ENCODE measurements around the gene SPRN.

The SPRN gene

DNA sequence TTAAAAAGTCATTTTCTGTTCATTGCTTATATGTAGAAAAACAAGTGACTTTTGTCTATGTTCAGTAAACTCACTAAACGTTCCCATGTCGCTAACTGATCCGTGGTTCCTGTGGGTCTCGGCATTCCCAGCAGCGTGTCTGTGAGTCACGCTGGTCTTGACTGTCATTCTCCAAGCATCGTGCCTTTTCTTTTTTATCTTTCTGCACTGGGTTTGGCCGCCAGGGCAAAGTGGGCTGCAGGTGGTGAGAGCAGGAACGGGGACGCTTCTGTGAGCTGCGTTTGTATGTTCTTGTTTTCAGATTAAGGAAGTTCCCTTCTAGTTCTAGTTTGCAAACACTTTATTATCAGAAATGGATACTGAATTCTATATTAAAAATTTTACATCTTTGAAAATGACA is 22.6 kb upstream of the SPRN start:
- TF ChIP-seq POLR2A (IDR thresholded peaks at IDR 0.05; ENCODE audit: extremely low read depth, insufficient read length), result no peak
- TF ChIP-seq MYC (IDR thresholded peaks at IDR 0.05; ENCODE audit: low read depth, low read length), result no peak
- TF ChIP-seq, protein P1, sequence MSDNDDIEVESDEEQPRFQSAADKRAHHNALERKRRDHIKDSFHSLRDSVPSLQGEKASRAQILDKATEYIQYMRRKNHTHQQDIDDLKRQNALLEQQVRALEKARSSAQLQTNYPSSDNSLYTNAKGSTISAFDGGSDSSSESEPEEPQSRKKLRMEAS (IDR thresholded peaks at IDR 0.05; ENCODE audit: low read depth, low read length), result no peak
- TF ChIP-seq, protein P2, sequence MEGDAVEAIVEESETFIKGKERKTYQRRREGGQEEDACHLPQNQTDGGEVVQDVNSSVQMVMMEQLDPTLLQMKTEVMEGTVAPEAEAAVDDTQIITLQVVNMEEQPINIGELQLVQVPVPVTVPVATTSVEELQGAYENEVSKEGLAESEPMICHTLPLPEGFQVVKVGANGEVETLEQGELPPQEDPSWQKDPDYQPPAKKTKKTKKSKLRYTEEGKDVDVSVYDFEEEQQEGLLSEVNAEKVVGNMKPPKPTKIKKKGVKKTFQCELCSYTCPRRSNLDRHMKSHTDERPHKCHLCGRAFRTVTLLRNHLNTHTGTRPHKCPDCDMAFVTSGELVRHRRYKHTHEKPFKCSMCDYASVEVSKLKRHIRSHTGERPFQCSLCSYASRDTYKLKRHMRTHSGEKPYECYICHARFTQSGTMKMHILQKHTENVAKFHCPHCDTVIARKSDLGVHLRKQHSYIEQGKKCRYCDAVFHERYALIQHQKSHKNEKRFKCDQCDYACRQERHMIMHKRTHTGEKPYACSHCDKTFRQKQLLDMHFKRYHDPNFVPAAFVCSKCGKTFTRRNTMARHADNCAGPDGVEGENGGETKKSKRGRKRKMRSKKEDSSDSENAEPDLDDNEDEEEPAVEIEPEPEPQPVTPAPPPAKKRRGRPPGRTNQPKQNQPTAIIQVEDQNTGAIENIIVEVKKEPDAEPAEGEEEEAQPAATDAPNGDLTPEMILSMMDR (IDR thresholded peaks at IDR 0.05; ENCODE audit: low read depth, low read length), result no peak
- H3K4me3 ChIP-seq (ENCODE audit: low read depth, low read length), result no peak overlapping the region
- no peak for DNase-seq (ENCODE audit: low read depth)

DNA sequence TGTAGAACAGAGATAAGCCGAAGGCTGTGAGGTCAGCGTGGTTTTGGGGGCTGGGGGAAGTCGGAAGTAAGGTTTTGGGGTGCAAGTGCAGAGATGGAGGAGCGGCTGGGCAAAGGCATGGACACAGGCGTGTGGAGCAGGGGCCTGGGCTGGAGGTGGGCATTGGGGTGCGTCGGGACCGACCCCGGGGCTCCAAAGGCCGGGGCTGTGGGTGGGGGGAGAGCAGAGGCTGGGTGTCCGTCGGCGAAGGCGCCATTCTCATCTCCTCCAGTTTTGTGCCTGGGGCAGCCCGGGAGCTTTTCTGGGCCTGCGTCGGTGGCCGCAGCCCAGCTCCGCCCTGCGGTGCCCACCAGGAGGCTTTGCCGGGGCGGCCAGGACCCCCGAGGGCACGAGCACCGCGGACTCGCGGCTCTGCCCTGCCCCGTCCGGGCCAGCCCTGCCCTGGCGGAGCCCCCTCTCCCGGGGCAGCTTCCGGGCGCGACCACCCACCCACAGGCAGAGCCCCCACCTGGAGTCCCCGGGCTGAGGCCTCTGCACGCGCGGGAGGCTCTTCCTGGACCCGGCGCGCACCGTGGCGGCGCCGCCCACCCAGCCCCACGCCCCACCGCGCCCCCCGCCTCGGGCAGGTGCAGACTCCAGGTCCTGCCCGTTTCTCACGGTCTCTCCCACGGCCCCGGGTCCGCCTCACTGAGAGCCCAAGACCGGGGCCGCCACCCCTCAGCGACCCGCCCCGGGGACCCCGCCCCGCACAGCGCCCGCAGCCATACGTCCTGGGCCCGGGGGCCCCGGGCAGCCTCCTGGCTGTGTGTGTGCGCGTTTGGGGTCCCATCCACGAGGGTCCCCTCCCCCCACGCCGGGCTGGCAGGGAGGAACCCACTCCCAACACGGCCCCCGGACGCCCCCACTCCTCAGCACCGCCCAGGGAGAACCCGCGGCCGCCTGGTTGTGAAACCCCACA is 21.6 kb upstream of the SPRN start:
- DNase-seq (ENCODE audit: low read depth), result no peak
- TF ChIP-seq, protein P1 (IDR thresholded peaks at IDR 0.05; ENCODE audit: low read depth, low read length), result no peak
- TF ChIP-seq, protein P2 (IDR thresholded peaks at IDR 0.05; ENCODE audit: low read depth, low read length), result no peak
- TF ChIP-seq MYC (IDR thresholded peaks at IDR 0.05; ENCODE audit: low read depth, low read length), result no peak
- TF ChIP-seq POLR2A (IDR thresholded peaks at IDR 0.05; ENCODE audit: extremely low read depth, insufficient read length), result no peak
- H3K4me3 ChIP-seq (ENCODE audit: low read depth, low read length), result no peak overlapping the region

DNA sequence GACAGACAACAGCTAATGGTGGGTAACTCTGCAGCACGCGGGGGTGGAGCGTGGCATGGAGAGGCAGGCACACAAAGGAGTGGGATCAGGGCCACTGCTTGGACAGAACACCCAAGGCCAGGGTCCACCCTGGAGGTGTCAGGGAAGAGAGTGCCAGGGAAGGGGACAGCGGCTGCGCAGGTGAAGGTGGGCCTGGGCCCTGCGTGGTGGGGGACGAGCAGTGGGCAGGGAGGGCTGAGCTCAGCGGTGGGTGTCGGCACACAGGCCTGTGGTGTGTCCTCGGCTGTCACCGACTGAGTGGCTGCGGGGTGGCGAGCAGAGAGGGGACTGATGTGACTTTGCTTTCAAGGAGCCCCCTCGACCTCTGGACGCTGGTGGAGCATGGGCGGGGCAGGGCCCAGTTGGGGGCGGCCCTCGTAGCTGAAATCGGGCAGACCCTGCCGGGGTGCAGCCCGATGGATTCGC is 20.9 kb upstream of the SPRN start:
- DNase-seq (ENCODE audit: low read depth), result no peak
- TF ChIP-seq, protein P1 (IDR thresholded peaks at IDR 0.05; ENCODE audit: low read depth, low read length), result no peak
- TF ChIP-seq, protein P2 (IDR thresholded peaks at IDR 0.05; ENCODE audit: low read depth, low read length), result no peak
- no peak for TF ChIP-seq MYC (IDR thresholded peaks at IDR 0.05; ENCODE audit: low read depth, low read length)
- no peak for TF ChIP-seq POLR2A (IDR thresholded peaks at IDR 0.05; ENCODE audit: extremely low read depth, insufficient read length)
- H3K4me3 ChIP-seq (ENCODE audit: low read depth, low read length), result no peak overlapping the region

DNA sequence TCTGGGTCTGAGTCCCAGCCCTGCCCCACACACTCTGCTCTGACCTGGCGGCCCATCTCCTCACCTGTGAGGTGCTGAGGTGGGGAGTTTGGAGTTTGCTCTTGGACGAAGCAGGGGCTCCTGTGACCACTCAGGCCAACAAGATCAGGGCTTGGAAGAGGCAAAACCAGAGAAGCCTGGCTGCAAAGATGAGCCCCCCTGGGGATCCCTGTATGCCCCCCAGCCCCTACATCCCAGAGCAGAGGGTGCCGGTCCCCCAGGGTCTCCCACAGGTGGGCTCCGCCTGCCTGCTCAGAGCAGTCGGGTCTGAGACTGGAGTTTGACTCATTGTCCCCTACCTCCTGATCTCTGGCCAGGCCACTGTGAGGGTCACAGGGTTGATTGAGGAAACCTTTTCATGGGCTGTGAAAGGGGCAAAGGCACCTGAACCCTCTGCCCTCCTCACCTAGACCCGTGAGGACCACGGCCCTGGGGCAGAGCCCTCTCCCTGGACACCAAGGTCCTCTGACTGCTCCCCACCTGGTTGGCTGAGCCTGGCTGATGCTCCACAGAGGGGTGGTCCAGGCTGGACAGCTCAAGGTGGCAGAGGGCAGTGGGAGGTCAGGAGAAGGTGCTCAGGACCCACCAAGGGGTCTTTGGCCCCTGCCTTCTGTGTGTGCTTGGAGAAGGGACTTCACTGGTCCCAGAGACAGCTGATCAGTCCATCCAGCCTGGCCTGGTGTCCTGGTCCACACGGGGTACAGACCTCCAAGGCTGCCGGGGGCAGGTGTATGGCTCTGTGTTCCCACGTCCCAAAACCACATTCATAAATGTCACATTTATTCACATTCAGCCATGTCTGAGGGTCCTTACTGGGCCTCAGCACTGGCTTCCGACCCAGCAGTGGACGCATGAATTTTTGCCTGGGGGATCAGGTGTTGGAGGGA is 20.2 kb upstream of the SPRN start:
- TF ChIP-seq, protein P1 (IDR thresholded peaks at IDR 0.05; ENCODE audit: low read depth, low read length), result no peak
- TF ChIP-seq POLR2A (IDR thresholded peaks at IDR 0.05; ENCODE audit: extremely low read depth, insufficient read length), result no peak
- TF ChIP-seq, protein P2 (IDR thresholded peaks at IDR 0.05; ENCODE audit: low read depth, low read length), result no peak
- no peak for DNase-seq (ENCODE audit: low read depth)
- no peak overlapping the region for H3K4me3 ChIP-seq (ENCODE audit: low read depth, low read length)
